Left lung (tissue), 14 donors: ENCODE measurements around the gene SCGN. TPM values are rescaled to one million over a fixed set of nuclear protein-coding genes. Genes with fewer than 3 reads are reported as not detected.

Experiments used
- ATAC-seq: fragments of 200-7000 bp; cut with Tn5 transposase; one replicate; pipeline ENCODE4 v1.9.1; 2020; ENCODE audit warnings: moderate library complexity
- DNase-seq, 4 donors: peaks; one replicate each; pipeline ENCODE4 v3.0.0-alpha.2; 2013 to 2020
- H3K27ac ChIP-seq, 2 donors: fragments of 200-600 bp; sonication (generic) in 1 of 2; one replicate each; pipeline versions ENCODE4 v1.5.0 to v1.8.0; 2020 to 2021
- H3K27me3 ChIP-seq, 2 donors: fragments of 200-600 bp; sonication (generic) in 1 of 2; one replicate each; pipeline versions ENCODE4 v1.5.0 to v1.8.0; 2020 to 2021
- H3K36me3 ChIP-seq, 2 donors: fragments of 200-600 bp; sonication (generic) in 1 of 2; one replicate each; pipeline versions ENCODE4 v1.5.0 to v1.8.0; 2020 to 2021
- H3K4me1 ChIP-seq, 2 donors: fragments of 200-600 bp; one replicate each; pipeline ENCODE4 v1.8.0; 2021
- H3K4me3 ChIP-seq, 2 donors: fragments of 200-600 bp; sonication (generic) in 1 of 2; one replicate each; pipeline versions ENCODE4 v1.5.0 to v1.8.0; 2020 to 2021; ENCODE audit warnings: mild to moderate bottlenecking in 1 of 2
- H3K9me3 ChIP-seq, 2 donors: fragments of 200-600 bp; sonication (generic) in 1 of 2; one replicate each; pipeline versions ENCODE4 v1.5.0 to v1.8.0; 2020 to 2021
- intact Hi-C, 2 donors: fragments of 100-400 bp; cut with DNase I; formaldehyde crosslinking; loops; one replicate each; pipeline versions ENCODE4 v1.11.2 to v1.14.2; 2022
- long read RNA-seq, 12 donors: library from polyadenylated mRNA in 2 of 12; unstranded in 2 of 12; transcript quantifications; one replicate each; pipeline ENCODE4 v2.0.0 and lab custom pipeline, GENCODE V29; 2019 to 2026
- polyA plus RNA-seq, 6 donors: library from polyadenylated mRNA; unstranded; fragments of 120-200 nt; gene quantifications; one replicate each; pipeline ENCODE4 v1.2.1, GENCODE V29; 2013; ENCODE audit not compliant: insufficient read length in 6 of 6
- total RNA-seq, 2 donors: library from RNA; stranded (reverse); fragmentation: NEBNext Ultra II Directional; extraction: Animal tissue kit (Norgen Biotek cat#: 25700); gene quantifications; one replicate each; pipeline ENCODE4 v1.2.1, GENCODE V29; 2021
- TF ChIP-seq, protein P1 (sequence below), 2 donors: fragments of 200-600 bp; sonication (generic) in 1 of 2; IDR thresholded peaks; one replicate each; pipeline versions ENCODE4 v1.5.0 to v1.8.0; 2021; ENCODE audit warnings: antibody characterized with exemption in 2 of 2
- donor health status: DM: no; HTN: yes; CAD: no.
- donor health status: DM: no; HTN: no; CAD: no.

Gene SCGN, protein sequence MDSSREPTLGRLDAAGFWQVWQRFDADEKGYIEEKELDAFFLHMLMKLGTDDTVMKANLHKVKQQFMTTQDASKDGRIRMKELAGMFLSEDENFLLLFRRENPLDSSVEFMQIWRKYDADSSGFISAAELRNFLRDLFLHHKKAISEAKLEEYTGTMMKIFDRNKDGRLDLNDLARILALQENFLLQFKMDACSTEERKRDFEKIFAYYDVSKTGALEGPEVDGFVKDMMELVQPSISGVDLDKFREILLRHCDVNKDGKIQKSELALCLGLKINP
- total RNA-seq (not detected), polyA plus RNA-seq (1 to 10 TPM; 1.4 to 3.0 (median 1.7) TPM)
- long read RNA-seq, donor 1, result 0 reads
- long read RNA-seq, donor 2, partial matches to known transcripts, result 0 of 1 reads
- long read RNA-seq, donor 2, other reads (novel, unspliced or antisense), result 0 of 1 reads
- long read RNA-seq, donor 3, partial matches to known transcripts, result 0 of 2 reads
- long read RNA-seq, donor 3, other reads (novel, unspliced or antisense), result 0 of 2 reads
- long read RNA-seq, donor 4, result 0 reads
- long read RNA-seq, donor 5, partial matches to known transcripts, result 0 of 1 reads
- long read RNA-seq, donor 5, other reads (novel, unspliced or antisense), result 0 of 1 reads
- long read RNA-seq, donor 6, result 0 reads
- long read RNA-seq, donor 7, partial matches to known transcripts, result 0 of 1 reads
- long read RNA-seq, donor 7, other reads (novel, unspliced or antisense), result 0 of 1 reads
- long read RNA-seq, donor 8, result 0 reads
- long read RNA-seq, donor 9, result 0 reads
- long read RNA-seq, donor 10, result 0 reads
- long read RNA-seq, donor 11, partial matches to known transcripts, result 0 of 1 reads
- long read RNA-seq, donor 11, other reads (novel, unspliced or antisense), result 0 of 1 reads
- long read RNA-seq, donor 12, partial matches to known transcripts, result 0 of 3 reads
- long read RNA-seq, donor 12, other reads (novel, unspliced or antisense), result 0 of 3 reads

DNA sequence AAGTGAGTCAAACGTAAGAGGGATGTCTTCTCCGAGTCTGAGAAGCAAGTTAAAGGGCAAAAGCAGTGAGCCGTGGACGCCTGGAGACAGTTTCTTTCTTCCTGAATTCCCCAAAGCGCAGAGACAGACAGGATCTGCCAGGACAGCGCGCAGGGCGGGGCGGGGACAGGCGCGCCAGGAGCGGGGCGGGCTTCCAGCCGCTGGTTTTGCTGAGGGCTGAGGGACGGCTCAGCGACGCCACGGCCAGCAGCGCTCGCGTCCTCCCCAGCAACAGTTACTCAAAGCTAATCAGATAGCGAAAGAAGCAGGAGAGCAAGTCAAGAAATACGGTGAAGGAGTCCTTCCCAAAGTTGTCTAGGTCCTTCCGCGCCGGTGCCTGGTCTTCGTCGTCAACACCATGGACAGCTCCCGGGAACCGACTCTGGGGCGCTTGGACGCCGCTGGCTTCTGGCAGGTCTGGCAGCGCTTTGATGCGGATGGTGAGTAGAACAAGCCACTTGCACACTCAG, at the start of gene SCGN:
SCGN (plus strand) TSS at position 209 of the 509 bp plus-strand sequence; CDS start at position 398, 189 bp downstream.
- Histone ChIP-seq H3K36me3 (no peaks in the 10 kb centered on the region), H3K9me3 (no peaks in the 10 kb centered on the region), H3K4me1 (no peaks in the 10 kb centered on the region), H3K27me3 (peaks cover 10 to 74% of the 10 kb centered on the region in 2 donors), H3K4me3 (no peak within 1 kb of the TSS), H3K27ac (no peak within 1 kb of the TSS)
- ATAC-seq (peak; percentile 96), DNase-seq (peak; percentile 61 to 78 (median 71))
- TF ChIP-seq, protein P1, sequence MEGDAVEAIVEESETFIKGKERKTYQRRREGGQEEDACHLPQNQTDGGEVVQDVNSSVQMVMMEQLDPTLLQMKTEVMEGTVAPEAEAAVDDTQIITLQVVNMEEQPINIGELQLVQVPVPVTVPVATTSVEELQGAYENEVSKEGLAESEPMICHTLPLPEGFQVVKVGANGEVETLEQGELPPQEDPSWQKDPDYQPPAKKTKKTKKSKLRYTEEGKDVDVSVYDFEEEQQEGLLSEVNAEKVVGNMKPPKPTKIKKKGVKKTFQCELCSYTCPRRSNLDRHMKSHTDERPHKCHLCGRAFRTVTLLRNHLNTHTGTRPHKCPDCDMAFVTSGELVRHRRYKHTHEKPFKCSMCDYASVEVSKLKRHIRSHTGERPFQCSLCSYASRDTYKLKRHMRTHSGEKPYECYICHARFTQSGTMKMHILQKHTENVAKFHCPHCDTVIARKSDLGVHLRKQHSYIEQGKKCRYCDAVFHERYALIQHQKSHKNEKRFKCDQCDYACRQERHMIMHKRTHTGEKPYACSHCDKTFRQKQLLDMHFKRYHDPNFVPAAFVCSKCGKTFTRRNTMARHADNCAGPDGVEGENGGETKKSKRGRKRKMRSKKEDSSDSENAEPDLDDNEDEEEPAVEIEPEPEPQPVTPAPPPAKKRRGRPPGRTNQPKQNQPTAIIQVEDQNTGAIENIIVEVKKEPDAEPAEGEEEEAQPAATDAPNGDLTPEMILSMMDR (IDR thresholded peaks at IDR 0.05), result no peak
- intact Hi-C loops, result no loop called here

DNA sequence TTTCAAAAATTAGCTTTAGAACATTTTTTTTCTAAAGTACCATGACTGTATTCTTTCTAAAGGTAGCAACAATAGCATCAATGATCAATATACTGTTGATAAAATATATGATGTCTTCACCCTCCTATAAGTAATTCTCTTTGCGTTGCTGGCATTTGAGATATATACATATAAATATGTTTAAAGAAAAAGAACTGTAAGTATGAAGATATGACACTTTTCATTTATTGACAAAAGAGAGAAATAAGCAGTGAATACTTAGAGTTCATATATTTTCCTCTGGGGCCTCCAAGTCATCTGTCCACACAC, 49.4 kb upstream of the SCGN start:
- Histone ChIP-seq H3K27ac (no peak overlapping the region), H3K36me3 (no peaks in the 10 kb centered on the region), H3K4me3 (no peak overlapping the region), H3K4me1 (no peaks in the 10 kb centered on the region), H3K9me3 (no peaks in the 10 kb centered on the region), H3K27me3 (no peaks in the 10 kb centered on the region)
- no peak for ATAC-seq
- intact Hi-C loops, result no loop called here
- TF ChIP-seq, protein P1 (IDR thresholded peaks at IDR 0.05), result no peak
- DNase-seq, result no peak

DNA sequence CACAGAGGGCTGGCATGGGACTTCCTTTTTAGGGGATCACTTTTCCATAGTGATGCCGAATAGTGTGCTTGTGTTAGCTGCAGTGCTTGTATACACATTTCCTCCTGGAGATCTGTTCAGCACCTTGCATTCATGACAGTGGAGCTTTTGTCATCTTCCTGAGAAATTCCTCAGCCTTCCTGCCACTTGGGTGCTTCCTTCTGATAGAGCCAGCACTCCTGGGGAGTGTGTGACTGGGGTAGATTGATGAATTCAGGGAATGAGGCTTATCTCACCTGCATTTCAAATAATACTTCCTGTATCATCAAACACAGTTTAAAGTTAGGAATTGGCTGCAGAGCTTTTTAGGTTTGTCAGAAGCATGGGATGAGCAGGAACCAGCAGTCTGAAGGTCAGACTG, 48.8 kb upstream of the SCGN start:
- no peak for DNase-seq
- TF ChIP-seq, protein P1 (IDR thresholded peaks at IDR 0.05), result no peak
- intact Hi-C loops, result no loop called here
- Histone ChIP-seq H3K36me3 (no peaks in the 10 kb centered on the region), H3K4me3 (no peak overlapping the region), H3K9me3 (no peaks in the 10 kb centered on the region), H3K4me1 (no peaks in the 10 kb centered on the region), H3K27ac (no peak overlapping the region), H3K27me3 (no peaks in the 10 kb centered on the region)
- no peak for ATAC-seq

DNA sequence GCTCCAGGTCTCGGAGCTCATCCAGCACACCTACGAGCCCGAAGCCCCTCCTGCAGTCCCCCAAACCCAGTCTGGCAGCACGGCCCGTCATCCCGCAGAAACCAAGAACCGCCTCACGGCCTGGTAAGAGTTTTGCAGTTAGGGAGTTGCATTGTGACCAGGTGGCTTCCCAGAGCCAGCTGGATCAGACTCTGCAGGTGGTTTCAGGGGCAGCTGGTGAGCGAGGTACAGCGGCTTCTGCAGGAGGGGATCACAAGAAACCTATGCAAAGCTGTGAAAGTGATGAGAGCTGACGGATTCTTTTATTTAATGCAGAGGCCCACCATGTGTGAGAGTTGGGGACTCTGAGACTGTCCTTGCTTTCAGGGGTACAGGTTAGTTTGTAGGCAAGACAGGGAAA, 45.9 kb upstream of the SCGN start:
- ATAC-seq (no peak), DNase-seq (no peak)
- TF ChIP-seq, protein P1 (IDR thresholded peaks at IDR 0.05), result no peak
- Histone ChIP-seq H3K9me3 (no peaks in the 10 kb centered on the region), H3K27me3 (no peaks in the 10 kb centered on the region), H3K36me3 (peaks cover 0 to 4% of the 10 kb centered on the region in 2 donors), H3K27ac (no peak overlapping the region), H3K4me3 (no peak overlapping the region), H3K4me1 (no peaks in the 10 kb centered on the region)
- intact Hi-C loops, result no loop called here
